Measurements from ENCODE around the gene QKI.
"Not testable (repeated sequence)": the region's sequence is repeated elsewhere in the genome, so short reads cannot be mapped to it uniquely, and the experiment has no call there.

QKI gene

GRCh38 chr6:163414946-163415619 lies 565 bp downstream of the QKI start:
- no peak for DNase-seq (ENCODE audit: low read depth)

DNA sequence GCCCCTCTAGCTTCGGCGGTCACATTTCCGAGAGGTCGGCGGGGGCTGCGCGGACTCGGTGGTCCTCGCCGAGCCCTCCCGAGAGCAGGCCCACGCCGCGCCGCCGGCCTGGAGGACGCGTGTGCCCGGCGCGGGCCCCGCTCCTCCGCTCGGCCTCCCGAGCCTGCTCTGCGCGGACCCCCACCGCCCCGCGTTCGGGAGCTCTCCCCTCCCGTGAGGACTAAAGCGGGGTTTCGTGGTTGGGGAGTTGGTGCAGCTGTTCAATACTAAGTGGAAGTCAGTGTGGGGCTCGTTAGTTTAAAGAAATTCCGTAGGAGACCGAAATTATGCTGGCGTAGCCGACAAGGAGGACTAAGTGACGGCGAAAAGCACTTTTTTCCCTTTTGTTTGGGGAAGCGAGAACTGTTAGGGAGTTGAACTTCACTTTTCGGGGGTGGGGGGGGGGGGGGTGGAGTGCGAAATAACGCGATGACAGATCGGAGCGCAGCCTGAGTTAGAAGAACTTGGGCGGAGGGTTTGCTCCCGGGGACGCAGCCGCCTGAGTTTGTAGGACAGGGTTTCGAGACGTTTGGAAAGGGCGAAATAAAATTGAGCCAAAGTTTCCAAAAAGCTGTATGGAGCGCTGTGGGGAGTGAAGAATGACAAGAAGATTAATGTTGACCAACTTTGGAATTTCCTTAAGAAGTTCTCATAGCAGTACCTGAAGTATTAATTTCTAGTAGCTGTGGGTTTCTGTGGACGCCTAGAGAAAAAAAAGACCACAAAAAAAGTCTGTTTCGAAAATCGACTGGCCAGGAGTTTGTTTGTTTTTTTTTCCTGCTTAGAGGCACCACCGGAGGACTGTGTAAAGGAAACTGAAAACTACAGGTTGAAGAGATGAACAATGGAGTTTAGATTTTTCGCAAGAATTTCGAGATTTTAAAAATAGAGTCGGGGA lies 1.4 kb downstream of the QKI start:
- peak; percentile 48 for DNase-seq (ENCODE audit: low read depth)

DNA sequence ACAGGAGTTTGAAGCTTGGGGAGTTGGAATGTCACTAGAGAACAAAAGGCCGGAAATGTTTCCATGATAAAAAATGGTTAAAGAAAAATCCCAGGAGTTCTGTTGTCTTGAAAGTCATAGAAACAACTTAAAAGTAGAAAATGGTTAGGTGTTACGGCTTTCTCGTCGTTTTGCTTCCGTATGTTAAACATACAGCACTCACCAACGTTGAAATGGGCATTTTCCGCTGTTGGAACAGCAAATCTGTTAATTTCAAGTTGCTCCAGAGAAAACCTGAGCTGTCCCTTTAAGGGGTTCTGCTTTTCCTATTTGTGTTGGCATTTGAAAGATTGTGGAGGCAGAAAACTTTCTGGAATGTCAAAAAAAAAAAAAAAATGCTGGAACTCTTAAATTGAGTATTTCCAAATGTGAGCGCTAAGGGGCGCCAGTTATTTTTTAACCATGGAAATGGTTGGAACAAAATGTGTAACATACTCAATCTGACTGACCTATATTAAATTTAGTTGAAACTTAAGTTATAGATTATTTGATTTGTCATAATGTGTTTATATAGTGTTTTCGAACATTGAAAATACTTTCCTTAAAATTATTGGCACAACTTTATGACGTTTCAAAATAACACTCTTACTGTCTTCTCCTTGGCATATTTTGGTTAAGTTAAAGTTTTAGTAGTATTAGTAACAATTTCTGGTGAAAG lies 2.2 kb downstream of the QKI start:
- peak; percentile 87 for DNase-seq (ENCODE audit: low read depth)

- no peak for DNase-seq (ENCODE audit: low read depth)
These were observed 3.1 kb downstream of the QKI start for GRCh38 chr6:163417595-163417994.

GRCh38 chr6:163418311-163419029 lies 4.0 kb downstream of the QKI start:
- DNase-seq (ENCODE audit: low read depth): peak; percentile 38

DNA sequence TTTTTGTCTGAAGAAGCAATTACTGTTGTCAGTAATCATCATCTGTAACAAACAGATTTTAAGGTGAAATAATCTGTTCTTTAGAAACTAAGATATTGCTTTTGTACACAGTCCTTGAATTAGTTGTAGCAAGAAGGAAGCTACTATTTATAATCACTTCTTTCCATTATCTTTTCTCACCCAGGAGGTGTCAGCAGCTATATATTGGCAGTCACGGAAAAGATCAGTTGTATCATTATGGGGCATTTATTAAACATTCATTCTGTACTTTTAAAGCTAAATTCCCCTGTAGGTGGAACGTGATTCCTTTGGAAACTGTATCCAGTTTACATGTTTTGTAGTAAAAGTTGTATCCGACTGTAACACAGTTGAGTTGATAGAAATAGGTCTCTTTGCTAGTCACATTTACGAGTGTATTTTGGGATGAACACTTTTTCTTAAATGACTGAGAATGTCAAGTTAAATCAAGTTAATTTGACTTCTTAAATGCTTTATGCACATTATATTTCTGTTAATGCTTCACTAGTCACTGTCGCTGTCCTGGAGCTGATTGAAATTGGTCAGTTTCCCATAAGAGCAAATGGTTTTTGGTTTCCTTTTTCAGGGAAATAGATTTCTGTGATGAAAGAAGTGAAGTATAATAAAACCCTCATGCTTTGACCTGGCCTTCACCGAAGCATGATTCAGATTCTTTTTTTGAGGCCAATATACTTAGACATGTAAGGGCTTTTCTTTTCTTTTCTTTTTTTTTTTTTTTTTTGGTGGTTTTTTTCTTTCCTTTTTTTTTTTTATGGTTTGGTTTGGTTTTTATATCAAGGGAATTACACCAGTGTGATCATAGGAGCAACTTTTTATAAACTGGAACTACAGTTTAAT lies 5.1 kb downstream of the QKI start:
- peak; percentile 41 for DNase-seq (ENCODE audit: low read depth)

GRCh38 chr6:163420289-163420614 lies 5.7 kb downstream of the QKI start:
- no peak for DNase-seq (ENCODE audit: low read depth)

- no peak for DNase-seq (ENCODE audit: low read depth)
These were observed 8.0 kb downstream of the QKI start for GRCh38 chr6:163422550-163422949.

GRCh38 chr6:163423696-163424095 lies 9.2 kb downstream of the QKI start:
- DNase-seq (ENCODE audit: low read depth): no peak

DNA sequence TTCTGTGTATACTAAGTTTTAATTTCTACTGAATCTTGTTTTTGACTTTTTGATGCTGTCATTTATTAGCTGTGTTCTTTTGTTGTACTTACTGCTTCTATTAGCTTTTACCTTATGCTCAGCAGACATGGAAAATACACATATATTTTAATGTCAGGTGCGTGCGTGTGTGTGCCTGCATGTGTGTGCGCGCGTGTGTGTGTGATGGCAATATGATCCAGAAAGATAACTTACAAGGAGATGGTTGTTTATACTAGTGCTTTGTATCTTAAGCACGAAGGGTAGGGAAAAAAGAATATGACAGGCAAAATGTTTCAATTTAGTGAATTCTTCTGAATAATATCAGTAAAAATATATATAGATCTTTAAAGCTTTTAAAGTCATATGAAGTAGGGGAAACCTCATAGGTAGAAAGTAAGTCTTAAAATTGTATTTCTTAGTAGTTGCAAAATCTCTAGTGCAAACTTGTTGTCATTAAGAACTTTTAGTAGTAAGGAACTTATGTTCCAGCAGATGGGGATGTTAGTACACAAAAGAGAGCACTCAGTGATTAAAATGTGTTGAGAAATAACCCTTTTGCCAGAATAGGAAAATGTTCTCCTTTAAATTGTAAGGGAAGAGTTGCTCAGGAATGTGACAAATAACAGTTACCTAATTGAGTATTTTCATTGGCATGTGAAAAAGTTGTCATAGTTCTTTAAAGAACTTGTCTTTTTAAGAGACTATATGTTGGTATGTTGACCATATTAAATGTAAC lies 13.2 kb downstream of the QKI start:
- DNase-seq (ENCODE audit: low read depth): peak; percentile 87

- DNase-seq (ENCODE audit: low read depth): no peak
These were observed 13.9 kb downstream of the QKI start for GRCh38 chr6:163428373-163428772.

GRCh38 chr6:163429858-163430448 lies 15.4 kb downstream of the QKI start:
- DNase-seq (ENCODE audit: low read depth): no peak

DNA sequence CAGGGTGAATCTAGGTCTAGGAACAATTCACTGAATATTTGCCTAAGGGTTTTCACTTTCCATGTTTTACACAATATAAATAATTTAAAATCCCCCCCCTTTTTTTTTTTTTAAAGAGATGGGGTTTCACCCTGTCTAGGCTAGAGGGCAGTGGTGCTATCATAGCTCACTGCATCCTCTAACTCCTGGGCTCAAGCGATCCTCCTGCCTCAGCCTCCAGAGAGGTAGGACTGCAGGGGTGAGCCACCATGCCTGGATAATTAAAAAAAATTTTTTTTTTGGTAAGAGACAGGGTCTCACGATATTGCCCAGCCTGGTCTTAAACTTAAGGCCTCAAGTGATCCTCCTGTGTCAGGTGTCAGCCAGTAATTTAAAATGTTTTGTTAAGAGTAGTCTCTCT lies 17.8 kb downstream of the QKI start:
- no peak for DNase-seq (ENCODE audit: low read depth)

GRCh38 chr6:163433486-163433885 lies 19.0 kb downstream of the QKI start:
- DNase-seq (ENCODE audit: low read depth): not testable (repeated sequence)

GRCh38 chr6:163435023-163435422 lies 20.5 kb downstream of the QKI start:
- DNase-seq (ENCODE audit: low read depth): no peak

DNA sequence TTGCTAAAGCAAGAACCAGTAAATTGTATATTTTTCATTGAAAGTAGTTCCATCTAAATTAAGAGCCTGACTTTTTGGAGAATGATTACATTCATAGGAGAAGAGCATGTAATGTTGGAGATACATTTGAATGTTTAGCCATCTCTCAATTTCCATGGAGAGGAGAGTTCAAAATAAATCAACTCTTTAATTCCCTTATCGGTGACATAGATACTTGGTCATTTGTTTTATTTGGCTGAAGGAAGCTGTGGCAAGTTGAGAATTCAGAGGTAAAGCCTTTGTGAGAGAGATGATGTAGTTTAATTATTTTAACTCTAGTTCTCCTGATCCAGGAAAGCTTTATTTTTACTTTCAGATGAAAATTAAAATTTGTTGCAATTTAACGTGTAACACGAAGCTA lies 22.3 kb downstream of the QKI start:
- DNase-seq (ENCODE audit: low read depth): no peak

DNA sequence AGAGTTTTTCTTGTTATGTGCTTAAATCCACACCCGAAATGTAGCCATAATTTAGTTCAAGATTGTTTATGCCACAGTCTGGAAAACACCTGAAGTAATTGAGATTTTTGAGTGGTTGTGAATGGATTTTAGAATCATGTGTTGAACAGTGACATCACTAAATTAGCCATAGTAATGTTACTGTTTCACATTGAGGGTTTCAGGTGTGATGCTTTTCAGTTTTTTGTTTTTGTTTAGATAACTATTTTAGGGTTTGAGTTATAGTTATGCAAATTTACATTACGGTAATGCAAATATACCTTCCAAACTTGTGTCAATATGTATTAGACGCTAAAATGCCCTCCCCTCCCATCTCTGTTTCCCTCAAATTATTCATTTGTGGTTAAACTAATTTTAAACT lies 22.9 kb downstream of the QKI start:
- no peak for DNase-seq (ENCODE audit: low read depth)

GRCh38 chr6:163438298-163438939 lies 23.9 kb downstream of the QKI start:
- no peak for DNase-seq (ENCODE audit: low read depth)

DNA sequence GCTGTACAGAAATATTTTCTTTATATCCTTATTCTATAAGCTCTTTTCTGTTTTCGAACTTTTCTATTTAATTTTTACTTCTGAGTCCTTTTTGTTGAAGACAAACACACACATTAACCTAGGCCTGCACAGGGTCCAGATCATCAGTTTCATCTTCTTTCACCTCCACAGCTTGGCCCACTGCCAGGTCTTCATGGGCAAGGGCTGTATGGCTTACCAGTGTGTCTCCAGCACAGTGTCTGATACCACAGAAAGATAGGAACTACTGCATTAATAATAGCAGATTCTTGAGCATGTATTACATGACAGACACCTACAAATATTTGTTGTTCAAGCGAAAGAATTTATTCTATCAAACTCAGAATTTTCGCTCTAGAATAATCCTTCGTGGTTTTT lies 24.4 kb downstream of the QKI start:
- peak; percentile 60 for DNase-seq (ENCODE audit: low read depth)

GRCh38 chr6:163439390-163439789 lies 24.9 kb downstream of the QKI start:
- DNase-seq (ENCODE audit: low read depth): not testable (repeated sequence)

All from amniotic epithelial cell (primary cell).